Measurements from ENCODE around the gene RPS6KL1. TPM values are rescaled to one million over a fixed set of nuclear protein-coding genes. Genes with fewer than 3 reads are reported as not detected.

Gene RPS6KL1
- total RNA-seq, 1 experiment from 2014 or later, result 17.9 TPM

DNA sequence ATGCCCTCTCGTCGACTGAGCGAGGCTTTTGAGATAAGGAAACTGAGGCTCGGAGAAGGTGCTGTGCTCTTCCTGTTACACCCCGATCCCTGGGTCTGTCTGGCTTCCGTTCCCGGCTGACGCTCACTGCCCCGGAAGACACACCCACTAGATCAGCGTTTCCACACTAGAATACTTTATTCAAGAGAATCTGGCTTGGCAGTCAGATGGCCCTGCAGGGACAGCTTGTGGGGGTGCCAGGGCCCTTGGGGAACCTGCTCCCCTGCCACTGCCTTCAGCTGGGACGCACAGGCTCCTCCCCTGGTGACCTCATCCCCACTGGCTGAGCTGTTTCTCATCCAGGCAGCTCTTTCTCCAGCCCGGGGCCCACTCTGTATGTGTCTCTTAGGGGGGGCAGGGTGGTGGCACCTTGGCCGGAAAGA is 18.6 kb upstream of the RPS6KL1 start:
- no peaks in the 10 kb centered on the region for H4K20me1 ChIP-seq (ENCODE audit: low read length)
- TF ChIP-seq EZH2 (IDR thresholded peaks at IDR 0.05; ENCODE audit: low read length, unreplicated experiment), result no peak
- TF ChIP-seq, protein P1, sequence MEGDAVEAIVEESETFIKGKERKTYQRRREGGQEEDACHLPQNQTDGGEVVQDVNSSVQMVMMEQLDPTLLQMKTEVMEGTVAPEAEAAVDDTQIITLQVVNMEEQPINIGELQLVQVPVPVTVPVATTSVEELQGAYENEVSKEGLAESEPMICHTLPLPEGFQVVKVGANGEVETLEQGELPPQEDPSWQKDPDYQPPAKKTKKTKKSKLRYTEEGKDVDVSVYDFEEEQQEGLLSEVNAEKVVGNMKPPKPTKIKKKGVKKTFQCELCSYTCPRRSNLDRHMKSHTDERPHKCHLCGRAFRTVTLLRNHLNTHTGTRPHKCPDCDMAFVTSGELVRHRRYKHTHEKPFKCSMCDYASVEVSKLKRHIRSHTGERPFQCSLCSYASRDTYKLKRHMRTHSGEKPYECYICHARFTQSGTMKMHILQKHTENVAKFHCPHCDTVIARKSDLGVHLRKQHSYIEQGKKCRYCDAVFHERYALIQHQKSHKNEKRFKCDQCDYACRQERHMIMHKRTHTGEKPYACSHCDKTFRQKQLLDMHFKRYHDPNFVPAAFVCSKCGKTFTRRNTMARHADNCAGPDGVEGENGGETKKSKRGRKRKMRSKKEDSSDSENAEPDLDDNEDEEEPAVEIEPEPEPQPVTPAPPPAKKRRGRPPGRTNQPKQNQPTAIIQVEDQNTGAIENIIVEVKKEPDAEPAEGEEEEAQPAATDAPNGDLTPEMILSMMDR (conservative IDR thresholded peaks at IDR 0.05; ENCODE audit: low read depth, low read length), result no peak
- no peaks in the 10 kb centered on the region for H3K36me3 ChIP-seq (ENCODE audit: low read depth, low read length)
- no peaks in the 10 kb centered on the region for H3F3A ChIP-seq (ENCODE audit: low read length, unreplicated experiment)
- no peaks in the 10 kb centered on the region for H3K27me3 ChIP-seq (ENCODE audit: low read length)
- H3K4me3 ChIP-seq (ENCODE audit: low read length), result no peak overlapping the region
- no peak overlapping the region for H3K27ac ChIP-seq (ENCODE audit: low read length)
- CTCF ChIA-PET, result no interaction called here
- no peaks in the 10 kb centered on the region for H3K9me3 ChIP-seq (ENCODE audit: low read length)
- ATAC-seq (no peak), DNase-seq (no peak)
- no TSS peak for BruUV-seq (replicated peaks)
- H3K9me2 ChIP-seq (replicated peaks; ENCODE audit: low read length), result no peaks in the 10 kb centered on the region
- H3K4me2 ChIP-seq (ENCODE audit: low read length), result no peak overlapping the region
- H3K79me2 ChIP-seq (ENCODE audit: low read length), result no peaks in the 10 kb centered on the region
- POLR2A ChIA-PET (ENCODE audit: unreplicated experiment), result no interaction called here
- H3K4me1 ChIP-seq (ENCODE audit: insufficient read depth, low read length), result peaks cover 25% of the 10 kb centered on the region
- intact Hi-C loops (cut with micrococcal nuclease), result loop anchor here (10.0 kb wide), 1 partner anchor 143 kb away; no protein-coding TSS in a partner anchor
- H3K9ac ChIP-seq (ENCODE audit: low read length), result no peak overlapping the region
- H2AFZ ChIP-seq (ENCODE audit: low read length), result no peak overlapping the region

GRCh38 chr14:74940956-74941565 is 18.0 kb upstream of the RPS6KL1 start:
- CTCF ChIA-PET, result no interaction called here
- Histone ChIP-seq H3K4me2 (ENCODE audit: low read length) (no peak overlapping the region), H3F3A (ENCODE audit: low read length, unreplicated experiment) (no peaks in the 10 kb centered on the region), H3K79me2 (ENCODE audit: low read length) (no peaks in the 10 kb centered on the region), H3K9ac (ENCODE audit: low read length) (no peak overlapping the region), H3K27me3 (ENCODE audit: low read length) (no peaks in the 10 kb centered on the region), H3K9me3 (ENCODE audit: low read length) (no peaks in the 10 kb centered on the region), H3K36me3 (ENCODE audit: low read depth, low read length) (no peaks in the 10 kb centered on the region), H3K4me1 (ENCODE audit: insufficient read depth, low read length) (peaks cover 21% of the 10 kb centered on the region), H3K27ac (ENCODE audit: low read length) (no peak overlapping the region), H3K4me3 (ENCODE audit: low read length) (no peak overlapping the region), H4K20me1 (ENCODE audit: low read length) (no peaks in the 10 kb centered on the region), H2AFZ (ENCODE audit: low read length) (no peak overlapping the region), H3K9me2 (replicated peaks; ENCODE audit: low read length) (no peaks in the 10 kb centered on the region)
- DNase-seq (no peak), ATAC-seq (no peak)
- POLR2A ChIA-PET (ENCODE audit: unreplicated experiment), result no interaction called here
- no peak for TF ChIP-seq EZH2 (IDR thresholded peaks at IDR 0.05; ENCODE audit: low read length, unreplicated experiment)
- TF ChIP-seq EZH2phosphoT487 (IDR thresholded peaks at IDR 0.05; ENCODE audit: borderline replicate concordance, low read length), result no peak
- TF ChIP-seq, protein P1 (conservative IDR thresholded peaks at IDR 0.05; ENCODE audit: low read depth, low read length), result no peak
- no TSS peak for BruUV-seq (replicated peaks)
- intact Hi-C loops (cut with micrococcal nuclease), result loop anchor here (10.0 kb wide), 1 partner anchor 144 kb away; no protein-coding TSS in a partner anchor
